Smooth muscle cell (in vitro differentiated cells): Measurements from ENCODE around the gene ADAMTS16. TPM values are rescaled to one million over a fixed set of nuclear protein-coding genes. Genes with fewer than 3 reads are reported as not detected.

Experiments
- DNase-seq: peaks from one replicate; lab custom pipeline; 2025; ENCODE audit not compliant: unreplicated experiment; lab: John Stamatoyannopoulos, UW
- H2AFZ ChIP-seq: fragments of 200-600 bp; sonication (generic); 2 replicates; pipeline ENCODE4 v1.6.0; 2016; ENCODE audit warnings: antibody characterized with exemption, low read depth, mild to moderate bottlenecking
- H3F3A ChIP-seq: fragments of 200-600 bp; sonication (generic); 2 replicates; pipeline ENCODE4 v1.6.0; 2017; ENCODE audit warnings: antibody characterized with exemption, low read depth
- H3K27ac ChIP-seq: fragments of 200-600 bp; sonication (generic); 2 replicates; pipeline ENCODE4 v1.5.1; 2016; ENCODE audit warnings: low read depth, mild to moderate bottlenecking
- H3K27me3 ChIP-seq: fragments of 200-600 bp; sonication (generic); 2 replicates; pipeline ENCODE4 v1.6.1; 2016; ENCODE audit warnings: low read depth, mild to moderate bottlenecking
- H3K36me3 ChIP-seq: fragments of 200-600 bp; sonication (generic); 2 replicates; pipeline ENCODE4 v1.5.1; 2016; ENCODE audit warnings: low read depth
- H3K4me1 ChIP-seq: fragments of 200-600 bp; sonication (generic); 2 replicates; pipeline ENCODE4 v1.5.1; 2016; ENCODE audit warnings: low read depth
- H3K4me2 ChIP-seq: fragments of 200-600 bp; sonication (generic); 2 replicates; pipeline ENCODE4 v1.6.0; 2016; ENCODE audit warnings: mild to moderate bottlenecking
- H3K4me3 ChIP-seq: fragments of 200-600 bp; sonication (generic); 2 replicates; pipeline ENCODE4 v1.5.1; 2016; ENCODE audit warnings: mild to moderate bottlenecking
- H3K79me2 ChIP-seq: fragments of 200-600 bp; sonication (generic); 2 replicates; pipeline ENCODE4 v1.6.0; 2016; ENCODE audit warnings: low read depth, mild to moderate bottlenecking
- H3K9ac ChIP-seq: fragments of 200-600 bp; sonication (generic); 2 replicates; pipeline ENCODE4 v1.6.0; 2016; ENCODE audit warnings: low read depth
- H3K9me3 ChIP-seq: fragments of 200-600 bp; sonication (generic); replicated peaks from 2 replicates; pipeline ENCODE4 v1.5.1; 2016; ENCODE audit warnings: low read depth
- H4K20me1 ChIP-seq: fragments of 200-600 bp; sonication (generic); 2 replicates; pipeline ENCODE4 v1.6.0; 2016; ENCODE audit warnings: low read depth
- CTCF ChIP-seq: fragments of 200-600 bp; sonication (generic); IDR thresholded peaks from 2 replicates; pipeline ENCODE4 v1.5.1; 2017; ENCODE audit warnings: borderline replicate concordance, mild to moderate bottlenecking, antibody characterized with exemption; ENCODE audit not compliant: insufficient read depth, poor library complexity, severe bottlenecking
- WGBS: methylation state at CpG from one replicate; pipeline ENCODE4 v1.1.7; 2016; ENCODE audit warnings: low lambda C conversion rate; 5-methylcytosine and 5-hydroxymethylcytosine counted together
- polyA plus RNA-seq: library from polyadenylated mRNA; unstranded; fragments of >200 nt; fragmentation: Nextera tagmentation; extraction: Ambion mirVana; gene quantifications from 2 replicates; pipeline ENCODE4 v1.2.1, GENCODE V29; 2016
- total RNA-seq: library from RNA; depleted of rRNA; stranded (reverse); fragments of >200 nt; gene quantifications from 2 replicates; pipeline ENCODE4 v1.2.3, GENCODE V29; 2014

ADAMTS16 gene
- total and polyA plus RNA-seq, 2 experiments from 2014 or later, result 4.7 to 6.2 TPM

- H4K20me1 ChIP-seq, result no peaks in the 10 kb centered on the region
- TF ChIP-seq CTCF, result no peak
- no peak for DNase-seq
- H3K27me3 ChIP-seq, result no peaks in the 10 kb centered on the region
- no peaks in the 10 kb centered on the region for H3K79me2 ChIP-seq
- WGBS, result 76% methylated on average over 7 of the region's 7 CpGs
- H3K4me3 ChIP-seq, result no peak overlapping the region
- H3K9ac ChIP-seq, result no peak overlapping the region
- H3F3A ChIP-seq, result no peaks in the 10 kb centered on the region
- no peak overlapping the region for H2AFZ ChIP-seq
- H3K9me3 ChIP-seq, result no peaks in the 10 kb centered on the region
- no peaks in the 10 kb centered on the region for H3K4me1 ChIP-seq
- H3K4me2 ChIP-seq, result no peak overlapping the region
- H3K27ac ChIP-seq, result no peak overlapping the region
- no peaks in the 10 kb centered on the region for H3K36me3 ChIP-seq
These were observed 151.2 kb downstream of the ADAMTS16 start for GRCh38 chr5:5291357-5291756.

- H3K4me1 ChIP-seq, result no peaks in the 10 kb centered on the region
- no peaks in the 10 kb centered on the region for H3K79me2 ChIP-seq
- DNase-seq, result no peak
- H3K27me3 ChIP-seq, result no peaks in the 10 kb centered on the region
- no peaks in the 10 kb centered on the region for H3F3A ChIP-seq
- H3K9ac ChIP-seq, result no peak overlapping the region
- no peak overlapping the region for H3K4me3 ChIP-seq
- TF ChIP-seq CTCF, result no peak
- no peak overlapping the region for H2AFZ ChIP-seq
- H3K9me3 ChIP-seq, result no peaks in the 10 kb centered on the region
- no peaks in the 10 kb centered on the region for H3K36me3 ChIP-seq
- WGBS, result 70% methylated on average over 5 of the region's 5 CpGs
- no peak overlapping the region for H3K4me2 ChIP-seq
- no peaks in the 10 kb centered on the region for H4K20me1 ChIP-seq
- H3K27ac ChIP-seq, result no peak overlapping the region
These were observed 152.9 kb downstream of the ADAMTS16 start for GRCh38 chr5:5293029-5293428.

DNA sequence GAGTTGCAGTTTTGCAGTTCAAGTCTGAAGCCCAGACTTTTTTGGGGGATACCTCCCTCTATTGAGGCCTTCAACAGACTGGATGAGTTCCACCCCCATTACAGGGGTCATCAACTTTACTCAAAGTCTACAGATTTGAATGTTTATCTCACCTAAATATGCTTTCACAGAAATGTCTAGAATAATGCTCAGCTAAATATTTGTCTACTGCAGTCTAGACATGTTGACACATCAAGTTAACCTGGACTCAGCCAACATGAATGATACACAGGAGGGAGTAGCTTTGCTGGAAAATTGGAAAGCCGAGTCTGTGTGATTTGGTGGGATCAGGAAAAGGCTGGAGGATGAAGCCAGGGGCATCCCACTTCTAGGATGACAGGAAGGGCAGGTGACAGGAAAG, 154.3 kb downstream of the ADAMTS16 start:
- Histone ChIP-seq H3K27me3 (no peaks in the 10 kb centered on the region), H2AFZ (no peak overlapping the region), H3K36me3 (no peaks in the 10 kb centered on the region), H3K4me2 (no peak overlapping the region), H3K4me1 (no peaks in the 10 kb centered on the region), H3K9ac (no peak overlapping the region), H3K9me3 (no peaks in the 10 kb centered on the region), H3F3A (no peaks in the 10 kb centered on the region), H3K4me3 (no peak overlapping the region), H4K20me1 (no peaks in the 10 kb centered on the region), H3K79me2 (no peaks in the 10 kb centered on the region), H3K27ac (no peak overlapping the region)
- 88% methylated on average over 1 of the region's 1 CpG for WGBS
- no peak for TF ChIP-seq CTCF
- no peak for DNase-seq

- Histone ChIP-seq H3K9ac (no peak overlapping the region), H3K4me2 (no peak overlapping the region), H3K36me3 (no peaks in the 10 kb centered on the region), H3K4me3 (no peak overlapping the region), H2AFZ (no peak overlapping the region), H3K27ac (no peak overlapping the region), H4K20me1 (no peaks in the 10 kb centered on the region), H3F3A (no peaks in the 10 kb centered on the region), H3K4me1 (peaks cover 4% of the 10 kb centered on the region), H3K9me3 (no peaks in the 10 kb centered on the region), H3K27me3 (no peaks in the 10 kb centered on the region), H3K79me2 (no peaks in the 10 kb centered on the region)
- TF ChIP-seq CTCF, result no peak
- 92% methylated on average over 4 of the region's 4 CpGs for WGBS
- no peak for DNase-seq
These were observed 155.2 kb downstream of the ADAMTS16 start for GRCh38 chr5:5295351-5295750.
